HCT116 (cell line): ENCODE measurements around the gene GPR83.

Experiments used
- EGR1 ChIP-seq: IDR thresholded peaks from 2 replicates; pipeline ENCODE4 v1.6.1; 2012; ENCODE audit warnings: low read depth
- JUND ChIP-seq: IDR thresholded peaks from 2 replicates; pipeline ENCODE4 v1.6.1; 2012
- MAX ChIP-seq: IDR thresholded peaks from 2 replicates; pipeline ENCODE4 v1.6.1; 2012
- POLR2A ChIP-seq: IDR thresholded peaks from 2 replicates; pipeline ENCODE4 v1.7.0; 2011; ENCODE audit warnings: borderline replicate concordance; ENCODE audit not compliant: insufficient read depth, insufficient read length; ENCODE audit errors: extremely low read depth
- POLR2AphosphoS5 ChIP-seq: IDR thresholded peaks from 2 replicates; pipeline ENCODE4 v1.6.1; 2011; ENCODE audit warnings: mild to moderate bottlenecking, low read depth, low read length, moderate library complexity
- REST ChIP-seq: IDR thresholded peaks from 2 replicates; pipeline ENCODE4 v1.6.1; 2012; ENCODE audit warnings: low read depth
- SIN3A ChIP-seq: IDR thresholded peaks from 2 replicates; pipeline ENCODE4 v1.6.1; 2012; ENCODE audit warnings: low read depth
- YY1 ChIP-seq: IDR thresholded peaks from 2 replicates; pipeline ENCODE4 v1.6.1; 2011; ENCODE audit warnings: low read length, low read depth, moderate library complexity, mild to moderate bottlenecking; ENCODE audit not compliant: insufficient replicate concordance; ENCODE audit errors: extremely low read depth
- TF ChIP-seq, protein P1 (sequence below), 3 experiments: fragments of 200-600 bp in 1 of 3; sonication (generic) in 1 of 3; IDR thresholded peaks in 2 of 3; conservative IDR thresholded peaks in 1 of 3; 2 replicates each; pipeline ENCODE4 v1.5.1; 2012 to 2017; ENCODE audit warnings: low read depth in 2 of 3, low read length in 2 of 3, antibody characterized with exemption in 1 of 3, borderline replicate concordance in 1 of 3, control low read depth in 1 of 3, mild to moderate bottlenecking in 1 of 3, mixed read lengths in 1 of 3, mixed run types in 1 of 3, moderate library complexity in 1 of 3; ENCODE audit not compliant: insufficient read depth in 1 of 3

DNA sequence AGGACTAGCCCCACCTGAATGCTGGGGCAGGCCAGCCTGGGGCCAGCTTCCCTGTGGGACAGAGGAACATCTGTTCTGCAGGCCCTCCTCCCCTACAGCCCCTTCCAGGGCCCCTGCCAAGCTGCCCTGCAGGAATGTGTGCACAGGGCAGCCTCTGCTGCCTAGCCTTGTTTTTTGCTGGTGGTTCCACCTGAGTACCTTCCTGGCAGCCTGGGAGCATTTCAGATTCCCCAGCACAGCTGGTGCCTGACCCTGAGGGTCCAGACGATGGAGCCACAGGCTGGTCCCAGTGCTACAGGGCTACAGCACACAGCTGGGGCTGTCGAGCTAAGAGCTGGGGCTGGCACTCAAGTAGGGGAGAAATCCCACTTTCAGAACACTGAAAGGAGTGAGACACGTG, 22.3 kb upstream of the GPR83 start:
- TF ChIP-seq, protein P1, sequence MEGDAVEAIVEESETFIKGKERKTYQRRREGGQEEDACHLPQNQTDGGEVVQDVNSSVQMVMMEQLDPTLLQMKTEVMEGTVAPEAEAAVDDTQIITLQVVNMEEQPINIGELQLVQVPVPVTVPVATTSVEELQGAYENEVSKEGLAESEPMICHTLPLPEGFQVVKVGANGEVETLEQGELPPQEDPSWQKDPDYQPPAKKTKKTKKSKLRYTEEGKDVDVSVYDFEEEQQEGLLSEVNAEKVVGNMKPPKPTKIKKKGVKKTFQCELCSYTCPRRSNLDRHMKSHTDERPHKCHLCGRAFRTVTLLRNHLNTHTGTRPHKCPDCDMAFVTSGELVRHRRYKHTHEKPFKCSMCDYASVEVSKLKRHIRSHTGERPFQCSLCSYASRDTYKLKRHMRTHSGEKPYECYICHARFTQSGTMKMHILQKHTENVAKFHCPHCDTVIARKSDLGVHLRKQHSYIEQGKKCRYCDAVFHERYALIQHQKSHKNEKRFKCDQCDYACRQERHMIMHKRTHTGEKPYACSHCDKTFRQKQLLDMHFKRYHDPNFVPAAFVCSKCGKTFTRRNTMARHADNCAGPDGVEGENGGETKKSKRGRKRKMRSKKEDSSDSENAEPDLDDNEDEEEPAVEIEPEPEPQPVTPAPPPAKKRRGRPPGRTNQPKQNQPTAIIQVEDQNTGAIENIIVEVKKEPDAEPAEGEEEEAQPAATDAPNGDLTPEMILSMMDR (IDR thresholded peaks at IDR 0.05 in 2 of 3, conservative IDR thresholded peaks at IDR 0.05 in 1 of 3; ENCODE audit: borderline replicate concordance in 1 of 3, insufficient read depth in 1 of 3, low read depth in 2 of 3, low read length in 2 of 3) = no peak
- TF ChIP-seq POLR2A (no peak), EGR1 (no peak), POLR2AphosphoS5 (no peak), JUND (no peak), REST (no peak), MAX (no peak), SIN3A (no peak), YY1 (no peak)
